Mucosa of gallbladder (tissue), 1 donor: ENCODE data around the gene SOBP. TPM values are rescaled to one million over a fixed set of nuclear protein-coding genes. Genes with fewer than 3 reads are reported as not detected.
"Not testable (repeated sequence)": the region's sequence is repeated elsewhere in the genome, so short reads cannot be mapped to it uniquely, and the experiment has no call there.

ENCODE experiments used
- DNase-seq: peaks from one replicate; pipeline ENCODE4 v3.0.0-alpha.2; 2020; ENCODE audit warnings: low spot score
- total RNA-seq: library from RNA; stranded (reverse); gene quantifications from one replicate; pipeline ENCODE4 v1.2.1, GENCODE V29; 2021
- donor health status: DM: no; HTN: no; CAD: no.

SOBP gene
- total RNA-seq, 1 donor from 2014 or later: 11.0 TPM

DNA sequence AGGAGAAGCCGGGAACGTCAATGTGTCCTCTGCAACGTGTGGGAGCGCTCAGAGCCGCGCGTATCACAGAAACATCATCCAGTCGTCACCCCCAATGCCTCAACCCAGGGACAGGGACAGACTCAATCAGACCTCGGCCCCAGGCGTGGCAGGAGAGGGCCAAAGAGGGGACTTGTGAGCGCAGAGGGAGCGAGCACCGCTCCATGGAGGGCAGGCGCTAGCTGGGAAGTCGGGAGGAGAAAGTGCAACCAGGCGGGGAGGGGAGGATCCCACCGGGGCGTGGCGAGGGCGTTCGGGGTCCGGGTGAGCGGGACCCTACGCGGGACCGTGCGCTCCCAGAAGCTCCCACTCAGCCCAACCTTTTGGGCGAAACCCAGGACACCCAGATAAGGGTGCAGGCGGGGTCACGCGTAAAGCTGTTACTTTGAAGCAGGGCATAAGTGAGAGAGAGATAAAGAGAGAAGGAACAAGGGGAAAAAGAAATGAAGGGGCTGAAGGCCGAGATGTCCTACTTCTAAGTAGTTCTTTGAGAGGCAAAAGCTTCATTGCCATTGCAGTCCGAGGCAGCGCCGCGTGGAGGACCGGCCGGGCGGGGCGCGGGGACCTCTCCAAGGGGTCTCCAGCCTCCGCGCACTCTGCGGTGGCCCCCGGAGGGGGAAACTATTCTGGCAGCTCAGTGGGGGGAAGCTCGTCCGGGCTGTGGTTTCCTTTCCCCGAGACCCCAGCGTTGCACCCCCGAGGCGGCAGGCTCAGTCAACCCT lies 862 bp upstream of the SOBP start:
- no peak for DNase-seq

GRCh38 chr6:107490566-107491137 lies 735 bp downstream of the SOBP start:
- no peak for DNase-seq

DNA sequence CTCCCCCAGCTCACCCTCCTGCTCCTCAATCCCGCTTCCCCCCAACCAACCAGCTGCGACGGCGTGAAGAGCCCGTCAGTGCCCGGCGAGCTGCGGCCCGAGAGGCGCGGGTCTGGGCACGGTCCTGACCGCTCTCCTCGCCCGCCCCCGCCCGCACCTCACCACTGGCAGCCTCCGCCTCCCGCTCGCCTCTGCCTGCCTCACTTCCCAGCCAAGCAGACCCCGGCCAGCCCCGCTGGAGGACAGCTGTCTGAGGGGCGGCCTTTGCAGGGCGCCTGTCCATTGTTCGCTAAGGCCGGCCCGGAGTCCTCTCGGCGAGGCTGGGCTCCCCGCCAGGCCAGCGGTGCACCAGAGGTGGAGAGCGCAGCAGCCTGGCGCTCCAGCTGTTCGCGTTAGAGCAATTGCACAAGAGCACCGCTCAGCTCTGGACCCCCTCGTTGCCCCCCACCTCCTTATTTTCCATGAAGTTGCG lies 1.3 kb downstream of the SOBP start:
- DNase-seq: peak; percentile 55

DNA sequence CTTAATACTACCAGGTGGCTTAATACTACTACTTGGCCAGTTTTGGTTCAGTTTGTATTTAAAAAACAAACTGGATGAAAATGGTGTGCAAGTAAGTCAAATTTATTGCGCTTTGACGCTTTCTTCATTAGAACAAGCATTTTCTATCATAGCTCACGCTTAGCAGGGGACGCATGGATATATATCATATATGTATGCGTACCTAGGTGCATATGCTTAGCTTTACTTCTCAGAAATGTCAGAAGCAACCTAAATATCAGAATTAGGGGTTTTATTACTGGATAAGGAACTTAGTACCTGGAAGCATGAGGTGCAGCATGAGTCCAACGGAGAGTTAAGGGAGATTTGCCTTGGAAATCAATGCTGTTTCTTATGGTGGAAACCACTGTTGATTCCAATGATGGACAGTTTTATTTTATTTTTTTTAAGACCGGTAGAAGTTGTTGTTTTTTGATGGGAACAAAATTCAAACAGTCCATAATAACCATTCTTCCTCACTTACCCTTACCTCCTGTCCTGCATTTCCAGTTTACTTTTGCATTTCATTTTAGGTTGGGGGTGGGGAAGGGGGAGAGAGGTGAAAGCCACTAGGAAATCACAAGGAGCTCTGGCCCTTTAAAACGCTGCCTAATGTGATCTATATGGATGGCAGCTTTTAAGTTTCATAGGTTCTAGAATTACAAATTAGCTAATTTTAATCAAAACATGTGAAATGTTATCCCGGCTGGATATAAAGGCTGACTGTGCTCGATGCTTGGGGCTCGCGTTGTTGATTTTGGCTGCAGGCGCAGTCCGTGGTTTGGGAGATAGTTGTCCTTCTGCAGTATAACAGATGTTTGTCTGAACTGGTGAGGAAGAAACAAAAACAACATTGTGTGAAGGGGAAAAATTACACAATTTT lies 2.1 kb downstream of the SOBP start:
- no peak for DNase-seq

DNA sequence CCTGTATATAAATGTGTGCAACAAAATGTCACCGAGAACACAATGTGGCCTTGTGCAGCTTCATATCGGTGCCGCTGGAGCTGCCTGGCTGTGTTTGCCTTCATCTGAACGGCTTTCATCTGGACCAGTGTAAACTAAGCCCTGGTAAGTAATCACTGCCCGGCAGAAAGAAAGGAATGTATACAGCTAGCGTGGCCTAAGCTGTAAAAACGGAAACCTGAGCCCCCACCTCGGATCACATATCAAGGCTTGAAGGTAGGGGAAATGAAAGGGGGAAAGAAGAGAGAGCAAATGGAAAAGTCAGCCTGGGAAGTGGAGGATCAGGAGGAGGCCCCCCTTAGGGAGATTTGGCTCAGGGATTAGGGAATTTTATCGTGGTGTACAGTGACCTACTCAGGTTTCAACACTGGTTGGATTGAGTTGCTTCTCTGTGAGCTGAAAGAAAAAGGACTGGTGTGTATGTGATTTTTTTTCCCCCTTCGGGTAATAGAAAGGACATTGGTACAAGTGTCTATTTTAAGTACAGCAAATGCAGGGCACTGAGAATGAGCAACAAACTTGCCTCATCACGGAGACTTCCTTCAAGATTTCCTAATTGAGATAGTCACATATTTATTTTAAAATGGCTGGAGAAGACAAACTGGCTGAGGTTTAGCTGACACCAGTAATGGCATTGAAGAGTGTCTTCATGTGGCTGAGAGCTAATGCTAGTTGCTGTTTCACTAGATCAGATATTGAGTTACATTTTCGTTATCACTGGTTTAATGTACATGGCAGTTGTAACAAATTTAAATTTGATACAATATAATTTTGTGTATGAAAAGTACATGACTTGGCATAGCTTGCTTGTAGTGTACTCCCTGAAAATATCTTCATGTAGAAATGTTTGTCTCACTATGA lies 3.5 kb downstream of the SOBP start:
- no peak for DNase-seq

GRCh38 chr6:107495196-107495643 lies 5.3 kb downstream of the SOBP start:
- no peak for DNase-seq

- DNase-seq: no peak
Measured at GRCh38 chr6:107495971-107496370, 6.1 kb downstream of the SOBP start.

DNA sequence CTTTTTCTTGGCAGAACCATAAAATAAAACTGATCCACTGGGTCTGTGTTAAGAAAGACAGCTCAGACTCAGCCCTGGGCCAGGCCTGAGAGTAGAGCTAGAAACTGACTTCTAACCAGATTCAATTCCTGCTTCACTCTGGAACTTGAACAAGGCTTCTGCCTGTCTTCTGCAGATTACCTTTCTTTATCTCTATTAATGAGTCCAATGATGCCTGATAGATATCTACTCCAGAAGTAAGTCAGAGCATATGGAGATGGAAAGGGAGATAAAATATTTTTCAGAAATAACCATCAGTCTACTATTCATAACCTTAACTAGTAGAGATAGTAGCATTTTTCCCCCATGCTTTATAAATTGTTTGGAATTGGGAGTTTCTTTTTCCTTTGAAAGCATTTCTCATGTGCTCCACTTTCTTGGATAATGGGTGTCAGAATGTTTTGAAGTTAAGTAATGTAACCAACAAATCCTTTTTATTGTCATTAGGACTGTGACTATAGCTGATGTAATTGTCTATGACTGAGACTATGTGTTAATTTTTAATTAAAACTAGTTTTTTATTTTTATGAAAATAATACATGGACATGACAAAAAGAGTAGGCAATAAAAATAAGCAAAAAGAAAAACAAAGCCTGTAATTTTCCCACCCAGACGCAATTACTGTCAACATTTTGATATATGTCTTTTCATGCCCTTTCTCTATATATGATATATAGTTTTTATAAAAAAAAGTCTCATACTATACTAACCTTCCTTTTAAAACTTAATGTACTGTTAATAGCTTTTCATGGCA lies 7.2 kb downstream of the SOBP start:
- no peak for DNase-seq

- no peak for DNase-seq
Measured at GRCh38 chr6:107504270-107505026, 14.5 kb downstream of the SOBP start.

DNA sequence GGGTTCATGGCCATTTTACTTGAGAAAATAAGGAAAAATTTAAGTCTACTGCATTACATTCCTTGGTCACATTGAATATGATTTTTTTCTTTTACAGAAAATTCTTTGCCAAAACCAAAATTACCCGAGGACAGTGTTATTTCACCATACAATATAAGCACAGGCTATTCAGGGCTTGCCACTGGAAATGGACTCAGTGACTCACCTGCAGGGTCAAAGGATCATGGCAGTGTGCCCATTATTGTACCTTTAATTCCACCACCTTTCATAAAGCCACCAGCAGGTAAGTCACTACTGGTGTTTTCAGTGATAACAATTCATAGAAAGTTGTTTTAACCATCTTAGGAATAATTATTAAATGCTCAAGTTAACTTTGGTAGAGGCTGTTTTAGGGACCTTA lies 16.2 kb downstream of the SOBP start:
- peak; percentile 75 for DNase-seq

DNA sequence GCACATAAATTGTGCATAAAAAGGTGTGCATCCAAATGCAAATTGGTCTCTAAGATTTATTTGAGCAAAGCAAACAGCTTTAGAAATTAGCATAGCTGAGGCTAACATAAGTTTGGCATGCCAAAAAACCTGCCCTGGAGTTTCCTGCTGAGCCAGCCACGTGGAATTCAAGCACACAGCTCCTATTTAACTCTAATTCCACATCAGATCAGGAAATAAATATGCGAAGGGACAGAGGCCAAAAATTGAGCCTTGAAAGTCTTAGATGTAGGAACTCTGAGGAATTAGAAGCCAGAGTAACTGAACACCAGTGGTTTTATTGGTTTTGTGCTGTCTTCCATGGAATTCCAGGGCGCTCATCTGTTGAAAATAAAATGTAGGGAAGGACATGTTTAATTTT lies 19.6 kb downstream of the SOBP start:
- no peak for DNase-seq

DNA sequence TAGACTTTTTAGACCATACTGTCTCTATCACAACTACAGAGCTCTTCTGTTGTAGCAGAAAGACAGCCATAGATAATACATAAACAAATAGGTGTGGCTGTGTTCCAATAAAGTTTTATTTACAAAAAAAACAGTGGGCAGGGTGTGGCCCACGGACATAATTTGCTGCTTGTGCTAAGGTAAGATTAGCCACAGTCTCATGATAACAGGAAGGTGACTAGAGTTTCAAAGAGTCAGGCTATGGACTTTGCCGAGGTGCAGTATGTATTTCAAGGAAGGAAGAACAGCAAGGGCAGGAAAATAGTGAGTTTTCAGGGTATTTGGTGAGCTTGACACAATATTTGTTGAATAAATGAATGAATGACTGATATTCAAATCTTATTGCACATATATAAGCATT lies 20.2 kb downstream of the SOBP start:
- DNase-seq: no peak

DNA sequence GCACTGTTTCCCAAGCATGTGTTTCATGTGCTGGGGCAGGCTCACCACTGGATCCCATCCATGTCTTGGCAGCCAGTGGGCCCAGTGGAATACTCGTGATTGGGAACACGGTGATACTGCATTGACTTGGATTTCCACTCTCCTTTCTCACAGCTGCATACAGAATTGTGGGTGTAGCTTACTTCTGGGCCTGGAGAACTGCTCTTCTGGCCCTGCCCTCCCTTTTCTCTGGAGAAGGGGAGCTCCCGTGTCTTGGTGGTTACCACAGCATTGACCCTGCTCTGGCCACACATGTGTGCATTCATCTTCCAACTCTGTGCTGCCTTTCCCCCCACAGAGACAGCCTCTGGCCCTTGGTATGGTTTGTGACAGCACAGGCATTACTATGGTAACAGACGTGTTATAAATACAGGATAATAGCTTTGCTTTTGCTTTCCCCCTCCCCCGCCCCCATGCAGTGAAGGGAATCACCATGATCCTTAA lies 21.6 kb downstream of the SOBP start:
- no peak for DNase-seq

DNA sequence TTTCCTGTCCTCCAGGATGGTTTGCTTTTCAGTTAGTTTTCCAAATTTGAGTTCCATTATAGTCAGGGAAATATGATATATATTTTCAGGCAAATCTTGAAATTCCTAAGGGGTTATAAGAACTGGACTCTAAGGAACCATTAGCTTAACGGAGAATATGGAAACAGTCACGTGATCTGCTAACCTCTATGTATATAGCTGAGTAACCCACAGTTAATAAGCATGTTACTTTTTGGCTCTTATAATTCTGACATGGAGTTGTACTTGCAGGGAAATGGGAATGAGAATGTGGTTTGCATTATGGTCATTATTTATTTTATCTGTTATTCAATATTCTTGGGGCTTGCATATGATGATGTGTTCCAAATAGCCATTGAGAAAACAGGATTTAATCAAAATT lies 23.3 kb downstream of the SOBP start:
- DNase-seq: no peak

DNA sequence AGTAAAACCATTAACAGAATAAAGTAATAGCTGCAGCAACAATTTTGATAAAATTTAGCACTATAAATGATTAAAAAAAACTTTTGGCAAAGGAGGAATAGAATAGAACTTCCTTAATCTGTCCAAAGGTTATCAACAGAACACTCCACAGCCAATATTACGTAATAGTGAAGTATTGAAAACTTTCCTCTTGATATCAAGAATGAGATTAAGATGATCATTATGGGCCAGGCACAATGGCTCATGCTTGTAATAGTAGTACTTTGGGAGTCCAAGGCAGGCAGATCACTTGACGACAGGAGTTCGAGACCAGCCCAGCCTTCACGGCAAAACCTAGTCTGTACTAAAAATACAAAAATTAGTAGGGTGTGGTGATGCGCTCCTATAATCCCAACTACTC lies 26.0 kb downstream of the SOBP start:
- DNase-seq: no peak

GRCh38 chr6:107517274-107517673 lies 27.4 kb downstream of the SOBP start:
- DNase-seq: no peak

DNA sequence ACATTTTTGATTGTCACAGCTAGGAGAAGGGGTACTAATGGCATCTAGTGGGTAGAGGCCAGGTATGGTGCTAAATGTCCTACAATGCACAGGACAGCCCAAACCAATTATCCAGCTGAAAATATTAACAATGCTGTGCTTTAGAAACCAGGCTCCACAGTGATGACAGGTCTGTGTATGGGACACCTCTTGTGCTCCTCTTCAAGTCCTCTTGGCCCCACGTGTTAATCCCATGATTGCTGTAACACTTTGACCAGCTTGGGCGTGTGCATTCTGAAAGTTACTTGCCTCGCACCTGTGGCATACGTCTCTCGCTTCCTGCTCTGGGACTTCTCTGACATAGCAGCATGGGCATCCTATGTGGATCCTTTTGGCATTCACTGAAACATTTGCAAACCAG lies 29.3 kb downstream of the SOBP start:
- DNase-seq: not testable (repeated sequence)

GRCh38 chr6:107520706-107521105 lies 30.8 kb downstream of the SOBP start:
- not testable (repeated sequence) for DNase-seq

DNA sequence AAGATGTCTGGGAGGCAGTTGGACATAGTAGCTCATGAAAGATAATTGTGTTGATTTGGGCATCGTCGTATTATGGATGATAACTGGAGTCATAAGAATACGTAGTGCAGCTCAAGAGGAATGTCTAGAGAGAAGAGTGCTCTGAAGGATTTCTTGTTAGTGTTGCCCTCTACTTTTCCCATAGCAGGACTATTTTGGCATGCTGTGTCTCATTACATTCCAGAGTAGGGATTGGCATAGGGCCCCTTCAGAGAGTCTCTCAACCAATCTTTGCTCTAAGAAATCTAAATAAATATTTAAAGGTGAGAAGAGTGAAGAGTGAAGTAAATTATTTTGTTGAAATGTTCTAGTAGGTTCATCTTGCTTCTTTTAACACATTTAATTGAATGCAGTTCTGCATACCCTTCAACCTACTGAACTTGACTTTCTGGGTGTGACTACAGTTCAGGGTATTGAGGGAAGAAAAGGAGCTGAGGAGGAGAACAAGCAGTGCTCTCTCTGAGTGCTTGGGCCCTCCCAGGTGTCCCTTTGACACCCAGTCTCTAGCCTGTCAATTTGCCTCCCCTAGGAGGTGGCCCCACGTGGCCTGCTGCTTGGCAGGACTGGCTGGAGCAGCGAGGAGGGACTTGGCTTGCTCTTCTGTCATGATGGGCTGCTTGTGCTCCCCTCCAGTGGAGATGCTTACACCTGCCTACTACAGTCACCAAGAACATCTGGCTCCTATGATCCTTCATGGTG lies 33.3 kb downstream of the SOBP start:
- DNase-seq: no peak
